ENCODE measurements around the gene BANF2.
A peak's percentile ranks its signal among the peaks of the same experiment; 100 is the strongest.

The BANF2 gene

DNA sequence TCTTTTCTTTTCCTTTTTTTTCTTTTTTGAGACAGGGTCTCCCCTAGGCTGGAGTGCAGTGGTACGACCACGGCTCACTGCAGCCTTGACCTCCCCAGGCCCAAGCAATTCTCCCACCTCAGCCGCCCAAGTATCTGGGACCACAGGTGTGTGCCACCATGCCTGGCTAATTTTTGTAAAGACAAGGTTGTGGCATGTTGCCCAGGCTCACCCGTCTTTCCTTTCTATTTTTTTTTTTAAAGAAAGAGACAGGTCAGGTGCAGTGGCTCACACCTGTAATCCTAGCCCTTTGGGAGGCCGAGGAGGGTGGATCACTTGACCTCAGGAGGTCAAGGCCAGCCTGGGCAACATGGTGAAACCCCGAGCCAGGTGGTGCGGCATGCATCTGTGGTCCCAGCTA, 16.6 kb downstream of the BANF2 start:
- Mint-ChIP-seq H3K4me3 (no peak overlapping the region), H3K27ac (no peak overlapping the region), H3K4me1 (peaks cover 0 to 2% of the 10 kb centered on the region in 2 donors), H3K9me3 (no peaks in the 10 kb centered on the region), H3K27me3 (peaks cover 10 to 12% of the 10 kb centered on the region in 2 donors), H3K36me3 (no peaks in the 10 kb centered on the region)
- DNase-seq (no peak), ATAC-seq (replicated peaks) (no peak)

DNA sequence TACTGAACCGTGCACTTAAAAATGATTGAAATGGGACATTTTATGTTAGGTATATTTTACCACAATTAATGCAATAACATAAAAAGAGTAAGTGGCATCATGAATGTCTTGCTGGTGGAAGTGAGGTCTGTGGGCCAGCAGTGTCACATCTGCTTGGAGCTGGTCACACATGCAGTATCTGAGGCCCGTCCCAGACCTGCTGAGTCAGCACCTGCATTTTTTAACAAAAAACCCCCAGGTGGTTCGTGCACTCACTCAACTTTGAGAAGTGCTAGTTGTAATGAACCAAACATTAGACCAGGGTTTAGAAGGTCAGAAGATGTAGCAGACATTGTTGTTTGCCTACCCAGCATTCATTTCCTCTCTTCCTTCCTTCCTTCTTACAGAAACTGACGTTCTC, 21.0 kb downstream of the BANF2 start:
- Mint-ChIP-seq H3K27me3 (peaks cover 10 to 28% of the 10 kb centered on the region in 2 donors), H3K9me3 (no peaks in the 10 kb centered on the region), H3K4me1 (no peaks in the 10 kb centered on the region), H3K4me3 (no peak overlapping the region), H3K36me3 (no peaks in the 10 kb centered on the region), H3K27ac (no peak overlapping the region)
- DNase-seq (no peak), ATAC-seq (replicated peaks) (no peak)

DNA sequence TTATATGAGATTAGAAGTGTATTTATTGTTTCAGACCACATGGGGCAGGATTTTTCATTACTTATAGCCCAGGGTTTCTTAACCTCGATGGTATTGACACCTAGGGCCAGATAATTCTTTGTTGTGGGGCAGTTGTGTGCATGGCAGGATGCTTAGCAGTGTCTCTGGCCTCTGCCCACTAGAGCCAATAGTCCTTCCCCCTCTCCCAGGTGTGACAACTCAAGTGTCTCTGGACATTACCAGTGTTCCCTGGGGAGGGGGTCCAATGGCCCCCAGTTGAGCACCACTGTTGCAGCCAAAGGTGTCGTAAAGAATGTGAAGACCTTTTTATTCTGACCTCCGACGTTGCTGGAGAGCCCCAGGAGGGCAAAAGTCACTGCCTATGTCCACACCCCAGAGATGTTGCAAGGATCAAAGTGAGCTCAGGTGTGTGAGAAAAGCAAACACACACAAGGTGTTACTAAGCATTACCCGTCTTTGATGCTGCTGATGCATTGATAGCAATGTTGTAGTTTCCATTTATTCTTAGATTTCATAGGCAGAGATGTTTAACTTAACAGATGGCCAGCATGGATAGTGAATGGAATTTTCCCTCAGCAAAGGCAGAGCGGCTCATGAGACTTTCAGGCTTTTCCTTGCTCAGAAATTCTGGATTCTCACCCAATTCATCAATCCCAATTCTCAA, 22.2 kb downstream of the BANF2 start:
- no peaks in the 10 kb centered on the region for H3K9me3 Mint-ChIP-seq
- H3K36me3 Mint-ChIP-seq, result no peaks in the 10 kb centered on the region
- DNase-seq, result no peak
- no peaks in the 10 kb centered on the region for H3K4me1 Mint-ChIP-seq
- H3K27ac Mint-ChIP-seq, result no peak overlapping the region
- no peak for ATAC-seq (replicated peaks)
- H3K4me3 Mint-ChIP-seq, result no peak overlapping the region
- peaks cover 10 to 28% of the 10 kb centered on the region in 2 donors for H3K27me3 Mint-ChIP-seq

DNA sequence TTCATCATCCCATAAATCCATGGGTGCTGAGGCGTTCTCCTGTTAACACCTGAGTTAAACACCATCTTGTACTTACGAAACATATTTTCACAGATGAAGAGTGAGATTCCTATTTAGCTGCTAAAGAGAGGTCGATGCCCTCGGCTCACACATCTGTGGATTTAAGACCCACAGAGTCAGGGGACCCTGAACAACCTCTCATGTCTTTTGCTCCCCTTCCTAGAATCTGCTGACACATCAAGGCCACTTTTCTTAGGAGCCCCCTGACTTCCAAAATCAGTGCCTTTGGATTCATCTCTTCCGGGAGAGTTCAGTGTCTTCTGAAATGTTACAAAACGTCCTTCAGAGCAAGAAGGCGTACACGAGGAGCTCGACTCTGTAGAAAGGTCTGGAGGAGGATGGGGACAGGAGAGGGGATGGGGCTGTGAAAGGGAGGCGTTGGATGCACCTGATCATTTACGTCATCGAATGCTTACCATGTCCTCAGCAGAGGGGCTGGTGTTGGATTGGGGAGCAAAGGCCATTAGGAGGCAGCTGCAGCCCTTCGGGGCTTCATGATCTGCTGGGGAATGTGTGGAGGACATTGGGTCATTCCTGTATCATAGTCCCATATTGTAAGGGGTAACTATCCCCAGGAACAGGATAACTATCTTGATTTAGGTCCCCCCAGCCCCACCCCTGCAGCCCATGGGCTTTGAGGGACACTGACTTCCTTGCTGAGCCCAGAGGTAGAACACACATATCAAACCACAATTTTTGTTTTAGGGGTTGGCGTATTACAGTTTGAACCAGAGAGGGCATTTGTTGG, 22.9 kb downstream of the BANF2 start:
- ATAC-seq (replicated peaks), result no peak
- Mint-ChIP-seq H3K27me3 (peaks cover 10 to 28% of the 10 kb centered on the region in 2 donors), H3K9me3 (no peaks in the 10 kb centered on the region), H3K27ac (peak overlapping the region; percentile 75), H3K4me1 (no peaks in the 10 kb centered on the region), H3K4me3 (no peak overlapping the region), H3K36me3 (no peaks in the 10 kb centered on the region)
- DNase-seq, result no peak

DNA sequence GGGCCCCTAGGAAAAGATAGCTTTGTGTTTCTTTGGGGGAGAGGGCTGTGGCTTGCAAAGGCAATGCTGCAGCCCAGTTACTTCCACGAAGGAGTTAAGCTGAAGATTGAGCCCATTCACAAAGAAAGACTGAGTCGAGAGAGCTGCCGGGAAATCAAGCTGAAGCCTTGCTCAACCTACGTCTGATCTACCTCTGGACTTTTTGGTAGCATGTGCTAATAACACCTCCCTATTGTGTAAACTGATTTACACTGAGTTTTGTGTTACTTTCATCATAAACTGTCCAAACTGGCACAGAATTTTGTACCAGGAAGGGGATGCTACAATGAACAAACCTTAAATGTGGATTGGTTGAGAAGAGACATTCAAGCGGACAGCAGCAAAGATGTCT, 23.5 kb downstream of the BANF2 start:
- Mint-ChIP-seq H3K27ac (no peak overlapping the region), H3K36me3 (no peaks in the 10 kb centered on the region), H3K9me3 (no peaks in the 10 kb centered on the region), H3K4me3 (no peak overlapping the region), H3K27me3 (peaks cover 13 to 32% of the 10 kb centered on the region in 2 donors), H3K4me1 (no peaks in the 10 kb centered on the region)
- ATAC-seq (replicated peaks) (no peak), DNase-seq (no peak)

DNA sequence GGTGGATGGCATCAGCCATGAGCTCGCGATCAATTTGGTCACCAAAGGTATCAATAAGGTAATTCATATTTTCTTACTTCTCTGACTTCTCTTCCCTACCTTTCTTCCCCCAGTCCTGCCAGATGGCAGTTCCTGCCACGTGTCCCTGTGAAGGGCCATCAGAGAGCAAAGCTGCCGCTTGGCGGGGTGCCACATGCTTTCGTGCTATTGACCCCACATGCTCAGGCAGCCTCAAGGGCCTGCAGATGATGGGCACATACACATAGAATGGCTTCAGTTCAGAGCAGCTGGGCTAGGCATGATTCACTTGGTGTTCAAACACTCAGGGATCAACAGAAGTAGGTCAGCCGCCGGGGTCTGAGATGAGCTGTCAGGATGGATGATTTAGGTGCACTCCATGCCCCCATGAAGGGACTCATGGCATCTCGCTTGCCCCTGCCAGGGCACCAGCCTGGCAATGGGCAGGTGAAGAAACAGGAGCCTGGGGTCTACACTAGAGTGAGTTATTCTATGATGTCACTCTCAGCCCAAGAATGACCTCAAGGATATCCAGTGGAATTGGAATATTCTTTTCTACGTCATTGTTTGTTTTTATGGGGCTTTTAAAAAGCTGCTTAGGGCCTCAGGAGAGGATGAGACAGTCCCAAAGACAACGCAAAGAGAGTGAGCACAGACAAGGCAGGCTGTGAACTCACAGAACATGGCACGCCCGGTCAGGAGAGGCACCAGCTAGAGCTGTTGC, 25.5 kb downstream of the BANF2 start:
- no peak for ATAC-seq (replicated peaks)
- no peak overlapping the region for H3K4me3 Mint-ChIP-seq
- H3K36me3 Mint-ChIP-seq, result no peaks in the 10 kb centered on the region

DNA sequence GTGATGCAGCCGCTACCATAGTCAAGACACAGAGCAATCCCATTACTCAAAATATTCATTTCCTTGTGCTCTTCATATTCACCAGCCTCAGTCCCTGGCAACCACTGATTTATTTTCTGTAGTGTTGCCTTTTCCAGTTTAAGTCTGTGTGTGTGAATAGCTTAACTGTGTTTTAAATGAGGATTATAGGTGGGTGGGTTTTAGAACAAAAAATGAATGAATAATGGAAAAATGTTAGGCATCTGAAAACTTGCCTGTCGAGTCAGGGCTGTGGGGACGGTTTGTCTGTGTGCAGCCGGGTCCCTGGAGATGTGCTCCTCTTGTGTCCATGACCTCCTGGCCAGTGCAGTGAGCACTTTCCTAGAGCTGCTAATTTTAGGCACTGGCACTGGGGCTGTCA, 27.1 kb downstream of the BANF2 start:
- H3K4me1 Mint-ChIP-seq, result no peaks in the 10 kb centered on the region
- peaks cover 20 to 32% of the 10 kb centered on the region in 2 donors for H3K27me3 Mint-ChIP-seq

More for the DNA sequence above, 25.5 kb downstream of the BANF2 start:
- no peaks in the 10 kb centered on the region for H3K9me3 Mint-ChIP-seq
- no peak for DNase-seq
- no peaks in the 10 kb centered on the region for H3K4me1 Mint-ChIP-seq
- peaks cover 16 to 33% of the 10 kb centered on the region in 2 donors for H3K27me3 Mint-ChIP-seq
- no peak overlapping the region for H3K27ac Mint-ChIP-seq

DNA sequence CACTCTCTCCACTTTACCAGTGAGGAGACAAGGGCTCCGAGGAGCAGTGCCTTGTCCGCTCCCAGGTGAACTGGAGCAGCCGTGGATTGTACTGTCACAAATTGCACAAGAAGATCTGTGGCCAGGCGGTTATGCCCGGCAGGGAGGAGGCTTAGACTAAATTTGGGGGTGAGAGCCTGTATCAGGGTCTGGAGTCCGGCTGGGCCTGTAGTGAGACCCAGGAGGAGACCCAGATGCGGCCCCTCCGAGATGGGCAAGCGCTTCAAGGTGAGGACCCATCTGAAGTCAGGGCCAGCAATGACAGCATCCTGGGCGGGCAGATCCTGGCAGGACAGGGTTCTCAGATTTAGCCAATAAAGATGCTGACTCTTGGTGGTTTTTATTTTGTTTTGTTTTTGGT, 27.6 kb downstream of the BANF2 start:
- Mint-ChIP-seq H3K27ac (no peak overlapping the region), H3K9me3 (no peaks in the 10 kb centered on the region), H3K4me3 (no peak overlapping the region), H3K36me3 (no peaks in the 10 kb centered on the region), H3K27me3 (peaks cover 20 to 31% of the 10 kb centered on the region in 2 donors), H3K4me1 (no peaks in the 10 kb centered on the region)
- ATAC-seq (replicated peaks) (no peak), DNase-seq (no peak)

More for the DNA sequence above, 27.1 kb downstream of the BANF2 start:
- Mint-ChIP-seq H3K36me3 (no peaks in the 10 kb centered on the region), H3K9me3 (no peaks in the 10 kb centered on the region), H3K4me3 (no peak overlapping the region), H3K27ac (no peak overlapping the region)
- ATAC-seq (replicated peaks) (no peak), DNase-seq (no peak)

DNA sequence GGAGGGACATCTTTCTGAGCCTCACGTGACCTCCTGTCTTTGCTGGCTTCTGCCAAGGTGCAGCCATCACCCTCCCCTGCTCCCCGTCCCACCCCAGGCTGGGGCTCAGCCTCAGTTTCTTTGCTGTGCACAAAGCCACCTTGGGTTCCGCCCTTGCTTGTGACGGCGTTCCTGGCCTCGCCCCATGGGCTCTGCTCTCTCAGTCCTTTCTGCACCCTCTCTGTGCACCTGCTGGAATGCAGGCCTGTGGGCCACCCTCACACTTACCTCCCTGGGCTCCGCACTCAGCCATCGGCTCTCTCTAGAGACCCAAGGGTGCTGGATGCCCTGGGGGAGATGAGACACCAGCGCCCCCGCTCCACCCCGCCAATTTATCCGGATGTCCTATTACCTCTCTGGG, 28.3 kb downstream of the BANF2 start:
- peaks cover 15 to 33% of the 10 kb centered on the region in 2 donors for H3K27me3 Mint-ChIP-seq
- H3K9me3 Mint-ChIP-seq, result no peaks in the 10 kb centered on the region
- no peaks in the 10 kb centered on the region for H3K4me1 Mint-ChIP-seq
- DNase-seq (no peak), ATAC-seq (replicated peaks) (no peak)
- H3K4me3 Mint-ChIP-seq, result no peak overlapping the region
- no peaks in the 10 kb centered on the region for H3K36me3 Mint-ChIP-seq
- peak overlapping the region; percentile 0 for H3K27ac Mint-ChIP-seq

DNA sequence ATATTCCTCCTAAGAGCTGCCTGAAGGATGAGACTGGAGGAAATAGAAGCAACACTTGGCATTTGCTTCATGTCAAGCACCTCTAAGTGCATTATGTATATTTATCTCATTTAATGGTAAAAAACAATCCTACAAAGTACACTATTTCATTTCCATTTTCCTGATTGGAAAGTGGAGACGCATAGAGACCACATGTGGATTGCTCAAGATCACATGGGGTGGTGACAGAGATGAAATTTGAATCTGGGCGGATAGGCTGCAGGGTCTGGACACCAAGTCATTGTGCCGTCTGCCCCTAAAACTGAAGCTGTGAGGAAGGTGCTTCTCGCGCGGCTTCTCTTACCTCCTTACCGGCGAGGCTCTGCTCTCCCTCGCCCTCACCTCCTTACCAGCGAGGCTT, 30.3 kb downstream of the BANF2 start:
- DNase-seq, result no peak
- Mint-ChIP-seq H3K4me1 (no peaks in the 10 kb centered on the region), H3K27ac (no peak overlapping the region), H3K9me3 (no peaks in the 10 kb centered on the region), H3K36me3 (no peaks in the 10 kb centered on the region), H3K27me3 (peaks cover 10 to 27% of the 10 kb centered on the region in 2 donors), H3K4me3 (no peak overlapping the region)
- ATAC-seq (replicated peaks), result no peak

DNA sequence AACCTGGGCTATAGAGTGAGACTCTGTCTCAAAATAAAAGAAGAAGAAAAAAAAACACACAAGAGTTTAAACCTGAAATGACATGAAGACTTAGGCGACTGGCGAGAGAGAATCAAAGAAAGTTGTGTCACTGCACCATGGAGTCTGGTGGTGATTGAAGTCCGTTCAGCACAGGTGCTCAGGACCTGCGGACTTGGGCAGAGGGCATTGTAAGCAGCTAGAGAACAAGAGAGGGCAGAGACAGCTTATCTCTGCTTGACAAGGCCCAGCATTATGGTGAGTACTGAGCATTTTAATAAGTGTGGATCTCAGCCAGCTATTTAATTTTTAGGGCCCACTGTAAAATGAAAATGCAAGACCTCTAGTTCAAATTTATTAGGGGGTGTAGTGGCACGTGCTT, 31.5 kb downstream of the BANF2 start:
- Mint-ChIP-seq H3K9me3 (peaks cover 2 to 5% of the 10 kb centered on the region in 2 donors), H3K4me3 (no peak overlapping the region), H3K4me1 (no peaks in the 10 kb centered on the region), H3K27ac (no peak overlapping the region), H3K36me3 (peaks cover 0 to 3% of the 10 kb centered on the region in 2 donors), H3K27me3 (peaks cover 10 to 27% of the 10 kb centered on the region in 2 donors)
- DNase-seq, result no peak
- ATAC-seq (replicated peaks), result no peak

DNA sequence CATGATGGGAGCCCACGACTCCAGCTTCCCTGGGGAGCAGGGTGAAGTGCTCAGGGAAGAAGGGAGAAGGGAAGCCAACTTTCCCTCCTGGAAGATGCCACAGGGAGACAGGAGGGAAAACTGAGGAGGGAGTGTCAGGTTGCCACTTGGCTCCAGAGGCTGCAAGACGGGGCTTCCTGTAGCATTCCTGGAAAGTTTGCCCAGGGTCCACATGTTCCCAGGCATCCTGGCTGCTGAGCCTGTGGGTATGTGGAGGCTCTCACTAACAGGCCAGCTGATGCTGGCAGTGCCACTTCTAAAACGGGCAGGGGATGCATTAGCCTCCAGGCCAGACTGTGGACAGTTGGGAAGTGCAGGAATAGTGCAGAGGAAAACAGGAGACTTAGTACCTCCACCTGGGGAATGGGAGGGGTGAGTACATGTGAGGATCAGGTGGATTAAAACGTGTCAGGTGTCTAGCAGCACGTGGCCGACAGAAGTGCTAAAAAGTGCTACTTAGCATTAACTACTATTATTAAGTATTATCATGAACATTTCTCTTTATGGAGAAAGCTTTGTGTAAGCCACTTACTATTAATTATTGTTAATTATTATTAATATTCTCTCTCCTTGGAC, 33.2 kb downstream of the BANF2 start:
- no peaks in the 10 kb centered on the region for H3K4me1 Mint-ChIP-seq
- H3K9me3 Mint-ChIP-seq, result peaks cover 7 to 8% of the 10 kb centered on the region in 2 donors
- no peak for ATAC-seq (replicated peaks)
- no peak for DNase-seq
- H3K27me3 Mint-ChIP-seq, result peaks cover 10 to 27% of the 10 kb centered on the region in 2 donors
- no peak overlapping the region for H3K4me3 Mint-ChIP-seq
- peaks cover 0 to 3% of the 10 kb centered on the region in 2 donors for H3K36me3 Mint-ChIP-seq
- no peak overlapping the region for H3K27ac Mint-ChIP-seq

DNA sequence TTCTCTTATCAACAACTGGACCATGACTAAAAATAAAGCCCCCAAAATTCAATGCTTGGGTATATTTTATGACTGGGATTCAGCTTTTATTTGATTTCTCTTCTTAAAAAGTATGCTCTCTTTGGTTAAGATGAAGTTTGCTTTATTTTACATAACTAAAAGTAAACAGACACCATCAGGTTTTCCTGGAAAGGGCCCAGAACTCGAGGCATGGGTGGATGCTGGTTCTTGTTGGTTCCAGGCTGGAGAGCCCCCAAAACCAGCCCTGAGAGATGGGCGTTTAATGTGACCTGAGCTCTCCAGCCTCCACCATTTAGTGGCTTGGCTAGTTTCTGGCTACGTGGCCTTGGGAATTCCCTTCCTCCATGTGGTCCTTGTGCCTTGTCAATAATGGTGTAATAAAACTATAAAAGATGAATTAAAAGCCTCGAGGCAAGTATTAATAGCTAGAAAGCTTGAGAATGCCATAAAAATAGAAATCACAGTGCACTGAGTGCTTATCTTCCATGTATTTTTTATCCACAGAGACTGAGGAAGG, 34.1 kb downstream of the BANF2 start:
- DNase-seq (no peak), ATAC-seq (replicated peaks) (no peak)
- Mint-ChIP-seq H3K4me1 (no peaks in the 10 kb centered on the region), H3K27me3 (peaks cover 8 to 25% of the 10 kb centered on the region in 2 donors), H3K36me3 (peaks cover 0 to 6% of the 10 kb centered on the region in 2 donors), H3K4me3 (no peak overlapping the region), H3K9me3 (peaks cover 11 to 12% of the 10 kb centered on the region in 2 donors), H3K27ac (no peak overlapping the region)

DNA sequence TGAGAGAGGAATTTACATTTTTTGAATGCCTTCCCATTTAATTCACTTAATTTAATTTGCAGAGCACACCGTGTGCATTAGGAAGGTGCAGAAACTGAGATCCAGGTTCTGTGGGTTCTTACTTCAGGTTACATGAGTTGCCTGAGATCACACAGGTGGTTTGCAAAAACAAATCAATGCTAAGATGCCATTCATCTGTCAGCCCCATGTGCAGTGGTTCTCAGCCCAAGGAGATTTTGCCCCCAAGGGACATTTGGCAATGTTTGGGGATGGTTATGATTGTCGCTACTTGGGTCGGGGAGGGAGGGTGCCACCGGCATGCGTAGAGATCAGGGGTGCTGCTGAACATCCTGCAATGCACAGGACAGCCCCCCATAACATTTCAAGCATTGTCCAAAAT, 34.6 kb downstream of the BANF2 start:
- no peak overlapping the region for H3K4me3 Mint-ChIP-seq
- H3K4me1 Mint-ChIP-seq, result no peaks in the 10 kb centered on the region
- no peak for ATAC-seq (replicated peaks)
- peaks cover 0 to 6% of the 10 kb centered on the region in 2 donors for H3K36me3 Mint-ChIP-seq
- H3K27ac Mint-ChIP-seq, result no peak overlapping the region
- DNase-seq, result no peak
- peaks cover 8 to 24% of the 10 kb centered on the region in 2 donors for H3K27me3 Mint-ChIP-seq
- peaks cover 11 to 12% of the 10 kb centered on the region in 2 donors for H3K9me3 Mint-ChIP-seq

Data from stimulated activated naive B cell treated with anti-CD40 and anti-IgM and Interleukin-4, amounts not matched to agents 10 μg/mL and 1 μg/mL and 100 μg/mL, for 72 hours (primary cell).